Measurements from ENCODE around the gene OR2V1. TPM values are rescaled to one million over a fixed set of nuclear protein-coding genes. Genes with fewer than 3 reads are reported as not detected.

Gene OR2V1
- total and polyA plus RNA-seq, 2 experiments from 2014 or later: not detected

- Histone ChIP-seq H3K27me3 (peaks cover under 1% of the 10 kb centered on the region), H3K4me2 (no peak overlapping the region), H2AFZ (no peak overlapping the region), H4K20me1 (ENCODE audit: insufficient read depth, poor library complexity, severe bottlenecking) (no peaks in the 10 kb centered on the region), H3K36me3 (replicated peaks; ENCODE audit: insufficient read depth, low read depth) (no peaks in the 10 kb centered on the region), H3K4me1 (ENCODE audit: insufficient read depth) (no peaks in the 10 kb centered on the region), H3K79me2 (no peaks in the 10 kb centered on the region), H3K27ac (no peak overlapping the region), H3K9me3 (ENCODE audit: low read depth) (no peaks in the 10 kb centered on the region), H3K9me2 (replicated peaks; ENCODE audit: insufficient read depth) (no peaks in the 10 kb centered on the region), H3K4me3 (no peak overlapping the region)
- 66% methylated on average over 7 of the region's 7 CpGs for whole genome bisulfite sequencing (ENCODE audit: low lambda C conversion rate, missing lambda C conversion rate)
- DNase-seq (ENCODE audit: low spot score): no peak
- TF ChIP-seq EZH2phosphoT487 (IDR thresholded peaks at IDR 0.05; ENCODE audit: low read depth, severe bottlenecking, unreplicated experiment): no peak
- no peak for TF ChIP-seq CTCF (IDR thresholded peaks at IDR 0.05; ENCODE audit: poor library complexity)
- no peak for TF ChIP-seq EZH2 (IDR thresholded peaks at IDR 0.05; ENCODE audit: borderline replicate concordance)
These were observed 38.5 kb downstream of the OR2V1 start for GRCh38 chr5:181092428-181092827.

GRCh38 chr5:181088289-181088688 lies 42.7 kb downstream of the OR2V1 start:
- H3K4me2 ChIP-seq: no peak overlapping the region
- H4K20me1 ChIP-seq (ENCODE audit: insufficient read depth, poor library complexity, severe bottlenecking): no peaks in the 10 kb centered on the region
- H2AFZ ChIP-seq: no peak overlapping the region
- H3K4me1 ChIP-seq (ENCODE audit: insufficient read depth): no peaks in the 10 kb centered on the region
- peaks cover 30% of the 10 kb centered on the region for H3K27me3 ChIP-seq
- H3K27ac ChIP-seq: no peak overlapping the region
- no peaks in the 10 kb centered on the region for H3K9me3 ChIP-seq (ENCODE audit: low read depth)
- H3K9me2 ChIP-seq (replicated peaks; ENCODE audit: insufficient read depth): no peaks in the 10 kb centered on the region
- H3K36me3 ChIP-seq (replicated peaks; ENCODE audit: insufficient read depth, low read depth): no peaks in the 10 kb centered on the region
- no peak for DNase-seq (ENCODE audit: low spot score)
- no peaks in the 10 kb centered on the region for H3K79me2 ChIP-seq
- WGBS (ENCODE audit: low lambda C conversion rate, missing lambda C conversion rate): 36% methylated on average over 10 of the region's 10 CpGs
- peak; percentile 25 for TF ChIP-seq CTCF (IDR thresholded peaks at IDR 0.05; ENCODE audit: poor library complexity)
- TF ChIP-seq EZH2phosphoT487 (IDR thresholded peaks at IDR 0.05; ENCODE audit: low read depth, severe bottlenecking, unreplicated experiment): no peak
- no peak overlapping the region for H3K4me3 ChIP-seq

- Histone ChIP-seq H4K20me1 (ENCODE audit: insufficient read depth, poor library complexity, severe bottlenecking) (no peaks in the 10 kb centered on the region), H3K4me1 (ENCODE audit: insufficient read depth) (no peaks in the 10 kb centered on the region), H3K36me3 (replicated peaks; ENCODE audit: insufficient read depth, low read depth) (no peaks in the 10 kb centered on the region), H3K4me2 (no peak overlapping the region), H3K4me3 (no peak overlapping the region), H3K79me2 (no peaks in the 10 kb centered on the region), H2AFZ (no peak overlapping the region), H3K9me3 (ENCODE audit: low read depth) (no peaks in the 10 kb centered on the region), H3K9me2 (replicated peaks; ENCODE audit: insufficient read depth) (no peaks in the 10 kb centered on the region), H3K27ac (no peak overlapping the region), H3K27me3 (peaks cover 36% of the 10 kb centered on the region)
- no peak for DNase-seq (ENCODE audit: low spot score)
- no peak for TF ChIP-seq EZH2phosphoT487 (IDR thresholded peaks at IDR 0.05; ENCODE audit: low read depth, severe bottlenecking, unreplicated experiment)
- TF ChIP-seq CTCF (IDR thresholded peaks at IDR 0.05; ENCODE audit: poor library complexity): no peak
- no peak for TF ChIP-seq EZH2 (IDR thresholded peaks at IDR 0.05; ENCODE audit: borderline replicate concordance)
- WGBS (ENCODE audit: low lambda C conversion rate, missing lambda C conversion rate): 87% methylated on average over 10 of the region's 10 CpGs
These were observed 43.7 kb downstream of the OR2V1 start for GRCh38 chr5:181087309-181087708.

- no peak overlapping the region for H3K4me3 ChIP-seq
- H3K9me2 ChIP-seq (replicated peaks; ENCODE audit: insufficient read depth): no peaks in the 10 kb centered on the region
- peaks cover 40% of the 10 kb centered on the region for H3K27me3 ChIP-seq
- DNase-seq (ENCODE audit: low spot score): no peak
- 58% methylated on average over 7 of the region's 7 CpGs for WGBS (ENCODE audit: low lambda C conversion rate, missing lambda C conversion rate)
- H3K9me3 ChIP-seq (ENCODE audit: low read depth): no peaks in the 10 kb centered on the region
- no peaks in the 10 kb centered on the region for H3K36me3 ChIP-seq (replicated peaks; ENCODE audit: insufficient read depth, low read depth)
- H3K4me1 ChIP-seq (ENCODE audit: insufficient read depth): no peaks in the 10 kb centered on the region
- TF ChIP-seq CTCF (IDR thresholded peaks at IDR 0.05; ENCODE audit: poor library complexity) (no peak), EZH2phosphoT487 (IDR thresholded peaks at IDR 0.05; ENCODE audit: low read depth, severe bottlenecking, unreplicated experiment) (no peak), EZH2 (IDR thresholded peaks at IDR 0.05; ENCODE audit: borderline replicate concordance) (no peak)
- H3K4me2 ChIP-seq: no peak overlapping the region
- no peak overlapping the region for H3K27ac ChIP-seq
- no peak overlapping the region for H2AFZ ChIP-seq
- no peaks in the 10 kb centered on the region for H3K79me2 ChIP-seq
- H4K20me1 ChIP-seq (ENCODE audit: insufficient read depth, poor library complexity, severe bottlenecking): no peaks in the 10 kb centered on the region
These were observed 44.1 kb downstream of the OR2V1 start for GRCh38 chr5:181086884-181087205.

All from hepatocyte (in vitro differentiated cells).